Activated T-cell treated with anti-CD3 and anti-CD28 coated beads for 1 hour (primary cell): Measurements from ENCODE around the gene WDR70.
"Not testable (repeated sequence)": the region's sequence is repeated elsewhere in the genome, so short reads cannot be mapped to it uniquely, and the experiment has no call there.

Source experiments
- DNase-seq: peaks from one replicate; pipeline ENCODE4 v3.0.0-alpha.2; 2020; ENCODE audit warnings: low read depth

WDR70 gene

DNA sequence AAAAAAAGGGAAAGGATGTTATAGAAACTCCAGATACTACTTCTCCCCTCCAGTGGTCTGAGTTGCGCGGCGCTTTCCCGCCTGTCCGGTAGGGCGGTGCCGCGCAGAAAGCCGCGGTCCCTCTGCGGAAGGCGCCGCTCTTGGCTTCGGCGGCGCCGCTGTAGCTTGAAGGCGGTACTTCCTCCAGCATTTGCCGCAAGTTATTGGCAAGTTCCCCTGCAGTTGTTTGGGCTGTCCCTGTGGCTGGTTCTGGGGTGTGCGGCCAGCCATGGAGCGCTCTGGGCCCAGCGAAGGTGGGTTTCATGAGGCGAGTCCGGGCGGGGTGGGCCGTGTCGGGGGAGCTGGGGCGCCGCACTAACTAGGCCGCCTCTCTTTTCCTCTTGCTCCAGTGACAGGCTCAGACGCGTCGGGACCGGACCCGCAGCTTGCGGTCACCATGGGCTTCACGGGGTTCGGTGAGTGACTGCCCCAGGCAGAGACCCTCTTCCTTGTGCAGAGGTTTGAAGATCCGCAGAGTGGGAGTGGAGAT is at the start of gene WDR70:
TSS of gene WDR70 (plus strand) at position 219 of the 529 bp plus-strand sequence. CDS start at position 269, 50 bp downstream.
- peak; percentile 60 for DNase-seq

DNA sequence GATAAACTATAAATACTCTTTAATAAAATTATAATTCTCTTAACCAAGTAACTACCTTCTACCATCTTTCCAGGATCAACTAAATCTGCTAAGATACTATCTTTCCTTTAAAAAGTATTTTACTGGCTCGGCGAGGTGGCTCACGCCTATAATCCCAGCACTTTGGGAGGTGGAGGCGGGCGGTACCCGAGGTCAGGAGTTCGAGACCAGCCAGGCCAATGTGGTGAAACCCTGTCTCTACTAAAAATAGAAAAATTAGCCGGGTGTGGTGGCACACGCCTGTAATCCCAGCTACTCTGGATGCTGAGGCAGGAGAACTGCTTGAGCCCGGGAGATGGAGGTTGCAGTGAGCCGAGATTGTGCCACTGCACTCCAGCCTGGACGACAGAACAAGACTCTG is 44.4 kb upstream of the WDR70 start:
- not testable (repeated sequence) for DNase-seq

DNA sequence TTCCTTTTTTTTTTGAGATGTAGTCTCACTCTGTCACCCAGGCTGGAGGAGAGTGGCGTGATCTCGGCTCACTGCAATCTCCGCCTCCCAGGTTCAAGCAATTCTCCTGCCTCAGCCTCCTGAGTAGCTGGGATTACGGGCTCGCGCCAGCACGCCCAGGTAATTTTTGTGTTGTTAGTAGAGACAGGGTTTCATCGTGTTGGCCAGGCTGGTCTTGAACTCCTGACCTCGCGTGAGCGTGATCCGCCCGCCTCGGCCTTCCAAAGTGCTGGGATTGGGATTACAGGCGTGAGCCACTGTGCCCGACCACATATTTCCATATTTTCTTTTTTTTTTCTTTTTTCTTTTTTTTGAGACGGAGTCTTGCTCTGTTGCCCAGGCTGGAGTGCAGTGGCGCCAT is 36.4 kb upstream of the WDR70 start:
- DNase-seq, result not testable (repeated sequence)

DNA sequence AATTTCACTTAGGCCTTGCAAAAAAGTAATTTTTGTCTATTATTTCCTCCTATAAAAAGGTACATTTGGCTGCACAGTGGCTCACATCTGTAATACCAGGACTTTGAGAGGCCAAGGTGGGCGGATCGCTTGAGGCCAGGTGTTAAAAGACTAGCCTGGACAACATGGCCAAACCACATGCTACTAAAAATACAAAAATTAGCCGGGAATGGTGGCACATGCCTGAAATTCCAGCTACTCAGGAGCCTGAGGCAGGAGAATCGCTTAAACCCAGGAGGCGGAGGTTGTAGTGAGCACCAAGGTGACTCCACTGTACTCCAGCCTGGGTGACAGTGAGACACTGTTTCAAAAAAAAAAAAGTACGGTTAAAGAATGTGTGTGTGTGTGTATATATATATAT is 24.0 kb upstream of the WDR70 start:
- no peak for DNase-seq

DNA sequence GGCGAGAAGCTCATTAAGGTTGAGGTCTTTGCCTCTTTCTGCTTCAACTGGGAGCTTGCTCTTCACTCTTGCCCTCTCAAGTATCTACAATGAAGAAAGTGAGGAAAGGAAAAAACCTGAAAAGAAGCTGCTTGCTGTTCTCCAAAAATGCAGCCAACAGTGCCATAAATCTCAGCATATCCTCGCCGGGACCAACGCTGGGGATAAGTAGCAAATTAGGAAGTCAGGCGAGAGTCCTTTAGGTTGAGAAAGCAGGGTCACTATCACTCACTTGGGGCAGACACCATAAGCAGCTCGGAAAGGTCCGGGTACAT is 8.6 kb upstream of the WDR70 start:
- peak; percentile 5 for DNase-seq

DNA sequence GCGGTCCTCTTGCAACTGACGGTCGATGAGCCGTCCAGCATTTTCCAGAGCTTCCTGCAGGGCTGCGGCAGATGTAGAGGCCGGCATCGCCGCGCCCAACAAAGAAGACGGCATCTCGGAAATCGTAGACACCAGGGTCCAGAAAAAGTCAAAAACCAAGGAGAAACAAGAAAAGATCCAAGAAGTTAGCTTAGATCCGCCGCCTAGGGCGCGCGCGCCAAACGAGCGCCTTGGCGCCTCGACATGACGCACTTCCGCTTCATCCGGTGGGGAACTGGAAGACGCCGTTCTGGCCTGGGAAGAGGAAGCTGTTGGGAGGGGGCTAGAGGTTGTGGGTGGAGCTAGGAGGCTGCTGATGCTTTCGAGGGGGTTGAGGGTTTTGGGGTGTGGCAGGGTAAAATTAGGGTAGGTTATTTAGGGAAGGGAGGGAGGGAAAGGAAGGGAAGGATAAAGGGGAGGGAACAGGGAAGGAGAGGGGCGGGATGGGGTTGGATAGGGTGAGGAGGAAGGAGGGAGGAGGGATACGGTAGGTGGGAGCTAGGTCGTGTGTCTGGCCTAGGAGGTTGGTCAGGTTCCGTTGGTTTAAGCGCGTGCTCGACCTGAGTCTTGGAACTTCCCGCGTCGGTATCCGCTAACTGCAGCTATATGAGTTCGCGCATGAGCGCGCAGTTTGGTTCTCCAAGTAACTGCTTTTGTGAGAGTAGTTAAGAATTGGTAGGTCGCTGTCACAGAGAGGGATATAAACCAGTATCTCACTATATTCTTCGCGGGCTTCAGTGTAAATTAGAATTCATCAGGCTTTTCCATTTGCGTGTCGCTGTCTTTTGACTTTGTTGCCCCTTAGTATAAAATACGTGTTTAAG is 8.0 kb upstream of the WDR70 start, which contains the start of gene NUP155:
TSS of gene NUP155 (minus strand) at position 243 of the 863 bp plus-strand sequence. CDS start at position 114, 129 bp downstream.
- peak; percentile 75 for DNase-seq

DNA sequence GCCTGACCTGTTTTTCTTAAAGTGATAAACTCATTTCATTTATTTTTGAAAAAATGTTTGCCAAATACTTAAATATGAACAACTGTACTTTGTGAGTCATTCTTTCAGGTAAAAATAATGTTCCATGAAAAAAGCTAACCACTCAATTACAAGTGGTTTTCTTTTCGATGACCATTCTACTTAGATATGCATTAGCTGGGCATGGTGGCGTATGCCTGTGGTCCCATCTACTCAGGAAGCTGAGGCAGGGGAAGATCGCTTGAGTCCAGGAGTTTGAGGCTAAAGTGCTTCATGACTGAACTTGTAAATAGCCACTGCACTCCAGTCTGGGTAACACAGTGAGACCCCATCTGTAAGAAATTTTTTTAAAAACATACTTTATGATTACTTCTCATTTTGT is 4.0 kb upstream of the WDR70 start:
- no peak for DNase-seq

DNA sequence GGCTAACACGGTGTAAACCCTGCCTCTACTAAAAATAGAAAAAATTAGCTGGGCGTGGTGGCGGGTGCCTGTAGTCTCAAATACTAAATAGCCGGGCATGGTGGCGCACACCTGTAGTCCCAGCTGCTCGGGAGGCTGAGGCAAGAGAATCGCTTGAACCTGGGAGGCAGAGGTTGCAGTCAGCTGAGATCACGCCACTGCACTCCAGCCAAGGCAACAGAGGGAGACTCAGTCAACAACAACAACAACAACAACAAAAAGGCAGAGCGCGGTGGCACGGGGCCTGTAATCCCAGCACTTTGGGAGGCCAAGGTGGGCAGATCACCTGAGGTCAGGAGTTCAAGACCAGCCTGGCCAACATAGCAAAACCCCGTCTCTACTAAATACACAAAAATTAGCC is 1.1 kb upstream of the WDR70 start:
- DNase-seq, result not testable (repeated sequence)

DNA sequence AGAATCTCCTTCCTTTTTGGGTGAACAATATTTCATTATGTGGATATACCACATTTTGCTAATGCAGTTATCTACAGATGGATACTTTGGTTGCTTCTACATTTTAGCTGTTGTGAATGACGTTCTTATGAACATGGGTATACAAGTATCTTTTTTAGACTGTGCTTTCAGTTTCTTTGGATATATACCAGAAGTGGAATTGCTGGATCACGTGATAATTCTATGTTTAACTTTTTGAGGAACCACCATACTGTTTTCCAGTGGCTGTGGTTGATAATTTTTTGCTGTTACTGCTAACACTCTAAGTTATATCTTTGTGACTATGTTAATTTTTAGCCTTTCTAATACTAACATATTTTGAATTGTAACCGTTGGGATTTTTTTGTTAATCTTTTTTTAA is 12.5 kb downstream of the WDR70 start:
- DNase-seq, result no peak

DNA sequence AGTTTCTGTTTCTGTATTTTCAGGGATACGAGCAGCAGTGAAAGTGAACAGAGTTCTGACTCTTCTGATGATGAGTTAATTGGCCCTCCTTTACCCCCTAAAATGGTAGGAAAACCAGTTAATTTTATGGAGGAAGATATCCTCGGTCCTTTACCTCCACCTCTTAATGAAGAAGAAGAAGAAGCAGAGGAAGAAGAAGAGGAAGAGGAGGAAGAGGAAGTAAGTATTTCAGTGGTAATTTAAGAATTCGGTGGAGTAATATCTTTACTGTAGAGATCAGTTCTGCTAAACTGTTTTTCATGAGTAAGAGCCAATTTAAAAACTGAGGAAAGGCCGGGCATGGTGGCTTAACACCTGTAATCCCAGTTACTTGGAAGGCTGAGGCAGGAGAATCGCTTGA is 17.2 kb downstream of the WDR70 start:
- no peak for DNase-seq

DNA sequence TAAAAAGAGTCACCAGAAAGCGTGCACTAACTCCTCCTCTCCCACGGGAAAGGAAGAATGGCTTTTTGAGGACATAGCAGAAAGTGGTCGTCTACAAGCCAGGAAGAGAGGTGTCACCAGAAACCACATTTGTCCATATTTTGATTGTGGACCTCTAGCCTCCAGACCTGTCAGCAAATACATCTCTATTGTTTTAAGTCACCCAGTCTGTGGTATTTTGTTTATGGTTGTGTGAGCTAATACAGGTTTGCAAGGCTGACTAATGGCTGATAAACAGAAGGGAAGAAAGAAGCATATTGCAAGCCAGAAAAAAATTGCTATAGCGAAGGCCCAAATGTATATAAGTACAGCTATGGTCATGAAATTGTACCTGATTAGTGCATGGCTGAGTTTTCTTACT is 21.4 kb downstream of the WDR70 start:
- DNase-seq, result no peak

DNA sequence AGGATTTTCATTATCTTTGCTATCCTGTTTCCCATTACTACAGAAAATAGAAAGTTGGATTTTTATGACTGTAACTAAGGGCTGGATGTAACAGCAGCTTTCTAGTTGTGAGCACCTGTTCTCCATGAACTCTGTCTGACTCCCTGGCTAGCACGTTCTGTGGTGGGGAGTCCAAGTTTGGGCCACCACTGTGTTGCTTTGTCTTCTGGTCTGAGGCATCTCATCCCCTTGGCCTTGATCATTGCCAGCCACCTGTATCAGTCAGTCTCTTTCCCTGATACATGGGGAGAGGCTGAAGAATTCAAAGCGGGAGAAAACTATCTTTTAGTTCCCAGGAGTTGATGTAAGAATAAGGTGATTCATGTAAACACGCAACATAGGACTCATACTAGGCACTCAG is 33.4 kb downstream of the WDR70 start:
- no peak for DNase-seq

DNA sequence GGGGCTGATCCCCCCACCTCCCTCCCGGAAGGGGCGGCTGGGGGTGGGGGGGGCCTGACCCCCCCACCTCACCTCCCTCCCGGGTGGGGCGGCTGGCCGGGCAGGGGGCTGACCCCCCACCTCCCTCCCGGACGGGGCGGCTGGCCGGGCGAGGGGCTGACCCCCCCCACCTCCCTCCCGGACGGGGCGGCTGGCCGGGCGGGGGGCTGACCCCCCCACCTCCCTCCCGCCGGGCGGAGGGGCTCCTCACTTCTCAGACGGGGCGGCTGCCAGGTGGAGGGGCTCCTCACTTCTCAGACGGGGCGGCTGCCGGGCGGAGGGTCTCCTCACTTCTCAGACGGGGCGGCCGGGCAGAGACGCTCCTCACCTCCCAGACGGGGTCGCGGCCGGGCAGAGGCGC is 36.3 kb downstream of the WDR70 start:
- not testable (repeated sequence) for DNase-seq

DNA sequence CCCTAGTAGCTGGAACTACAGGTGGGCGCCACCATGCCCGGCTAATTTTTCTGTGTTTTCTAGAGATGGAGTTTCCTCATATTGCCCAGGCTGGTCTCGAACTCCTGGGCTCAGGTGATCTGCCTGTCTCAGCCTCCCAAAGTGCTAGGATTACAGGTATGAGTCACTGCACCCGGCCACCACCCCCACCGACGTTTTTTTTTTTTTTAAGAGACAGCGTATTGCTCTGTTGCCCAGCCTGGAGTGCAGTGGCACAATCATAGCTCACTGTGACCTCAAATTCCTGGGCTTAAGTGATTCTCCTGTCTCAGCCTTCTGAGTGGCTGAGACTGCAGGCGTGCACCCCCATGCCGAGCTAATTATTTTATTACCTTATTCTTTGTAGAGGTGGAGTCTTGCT is 38.2 kb downstream of the WDR70 start:
- no peak for DNase-seq

DNA sequence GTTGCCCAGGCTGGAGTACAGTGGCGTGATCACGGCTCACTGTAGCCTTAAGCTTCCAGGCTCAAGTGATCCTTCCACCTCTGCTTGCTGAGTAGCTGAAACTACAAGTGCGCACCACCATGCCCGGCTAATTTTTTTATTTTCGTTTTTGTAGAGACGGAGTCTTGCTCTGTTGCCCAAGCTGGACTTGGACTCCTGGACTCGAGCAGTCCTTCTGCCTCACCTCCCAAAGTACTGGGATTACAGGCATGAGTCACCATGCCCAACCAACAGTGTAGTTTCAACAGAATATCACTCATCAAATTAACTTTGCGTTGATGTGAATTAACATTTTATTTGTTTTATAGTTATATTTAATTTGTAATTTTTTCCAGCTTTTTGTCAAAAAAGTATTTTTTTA is 45.3 kb downstream of the WDR70 start:
- DNase-seq, result no peak

DNA sequence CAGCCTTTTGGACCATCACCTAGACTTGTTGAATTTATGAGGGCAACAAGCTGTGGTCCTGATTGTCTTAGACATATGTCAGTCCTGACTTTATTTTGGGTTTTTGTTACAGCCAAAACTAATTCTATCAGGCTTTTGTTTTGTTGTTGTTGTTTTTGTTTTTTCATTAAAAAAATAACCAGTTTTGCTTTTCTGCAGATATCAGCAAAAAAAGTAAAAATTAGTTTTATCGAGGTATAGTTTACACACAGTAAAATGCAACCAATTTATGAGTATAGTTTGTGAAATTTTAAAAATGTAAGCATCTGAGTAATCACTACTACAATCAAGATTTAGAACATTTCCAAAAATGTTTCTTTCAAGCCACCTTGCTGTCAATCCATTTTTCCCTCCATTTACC is 48.9 kb downstream of the WDR70 start:
- no peak for DNase-seq

DNA sequence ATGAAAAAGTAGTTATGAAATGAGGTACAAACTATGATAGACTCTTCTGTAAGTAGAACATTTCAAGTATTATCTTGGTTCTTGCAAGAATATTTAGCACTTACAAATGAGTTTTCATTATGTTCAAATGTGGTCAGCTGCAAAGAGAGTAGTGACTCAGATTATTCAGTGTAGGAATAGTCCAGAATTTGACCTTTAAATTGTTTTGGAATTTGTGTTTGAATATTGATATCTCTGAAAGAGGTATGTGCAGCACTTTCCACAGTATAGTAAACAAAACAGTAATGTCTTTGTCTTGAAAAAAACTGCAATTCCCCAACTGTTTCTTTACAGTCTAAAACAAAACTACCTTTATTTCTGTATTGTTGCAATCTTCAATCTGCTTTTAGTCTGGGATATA is 56.1 kb downstream of the WDR70 start:
- DNase-seq, result no peak

DNA sequence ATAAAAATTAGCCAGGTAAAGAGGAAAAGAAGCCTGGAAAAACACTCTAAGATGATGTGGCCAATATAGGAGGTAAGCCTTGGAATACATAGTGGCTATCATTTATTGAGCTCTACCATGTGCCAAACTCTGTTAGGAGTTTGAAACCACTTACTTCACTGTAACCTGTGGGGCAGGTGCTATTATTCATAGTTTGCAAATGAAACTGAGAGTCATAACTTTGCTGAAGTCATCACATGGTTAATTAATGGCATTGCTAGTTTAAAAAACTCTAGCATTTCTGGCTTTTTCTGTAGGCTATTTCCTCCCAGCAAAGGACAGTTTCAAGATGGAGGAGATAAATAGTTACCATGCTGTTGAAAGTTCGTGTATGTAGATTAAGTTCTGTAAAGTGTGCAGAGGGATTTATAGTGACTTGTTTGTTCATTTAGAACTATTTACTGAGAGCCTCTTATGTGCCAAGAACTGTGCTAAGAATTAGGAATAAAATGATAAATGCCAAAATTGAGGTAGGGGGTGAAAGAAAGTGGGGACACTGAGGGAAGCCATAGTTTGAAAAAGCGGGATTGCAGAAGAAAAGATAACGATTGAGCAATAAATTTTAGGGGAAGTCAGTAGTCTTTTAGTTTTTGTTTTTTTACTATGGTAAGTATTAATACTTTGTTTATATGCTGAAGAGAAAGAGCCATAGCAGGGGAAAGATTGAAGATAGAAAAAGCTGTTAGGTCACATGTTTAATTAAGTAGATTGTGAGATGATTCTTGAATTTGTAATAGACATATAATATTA is 57.2 kb downstream of the WDR70 start:
- no peak for DNase-seq

DNA sequence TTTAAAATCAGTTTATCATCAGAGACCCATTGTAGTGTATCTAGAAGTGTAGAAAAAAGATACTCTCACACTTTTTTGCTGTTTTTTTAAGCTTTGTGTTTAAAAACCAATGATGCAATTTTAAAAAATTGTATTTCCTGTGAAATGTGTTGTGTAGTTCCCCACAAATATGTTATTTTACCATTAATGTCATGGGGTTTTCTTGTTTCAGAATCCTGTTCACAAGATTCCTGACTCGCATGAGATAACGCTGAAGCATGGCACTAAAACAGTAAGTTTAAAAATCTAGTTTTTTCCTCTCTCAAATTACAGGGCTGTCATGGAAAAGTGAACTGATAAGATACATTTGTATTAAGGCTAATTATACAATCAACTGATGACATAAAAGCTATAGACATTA is 58.6 kb downstream of the WDR70 start:
- DNase-seq, result no peak

DNA sequence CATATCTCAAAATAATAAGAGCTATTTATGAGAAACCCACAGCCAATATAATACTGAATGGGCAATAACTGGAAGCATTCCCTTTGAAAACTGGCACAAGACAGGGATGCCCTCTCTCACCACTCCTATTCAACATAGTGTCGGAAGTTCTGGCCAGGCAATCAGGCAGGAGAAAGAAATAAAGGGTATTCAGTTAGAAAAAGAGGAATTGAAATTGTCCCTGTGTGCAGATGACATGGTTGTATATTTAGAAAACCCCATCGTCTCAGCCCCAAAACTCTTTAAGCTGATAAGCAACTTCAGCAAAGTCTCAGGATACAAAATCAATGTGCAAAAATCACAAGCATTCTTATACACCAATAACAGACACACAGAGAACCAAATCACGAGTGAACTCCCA is 66.7 kb downstream of the WDR70 start:
- DNase-seq, result not testable (repeated sequence)

DNA sequence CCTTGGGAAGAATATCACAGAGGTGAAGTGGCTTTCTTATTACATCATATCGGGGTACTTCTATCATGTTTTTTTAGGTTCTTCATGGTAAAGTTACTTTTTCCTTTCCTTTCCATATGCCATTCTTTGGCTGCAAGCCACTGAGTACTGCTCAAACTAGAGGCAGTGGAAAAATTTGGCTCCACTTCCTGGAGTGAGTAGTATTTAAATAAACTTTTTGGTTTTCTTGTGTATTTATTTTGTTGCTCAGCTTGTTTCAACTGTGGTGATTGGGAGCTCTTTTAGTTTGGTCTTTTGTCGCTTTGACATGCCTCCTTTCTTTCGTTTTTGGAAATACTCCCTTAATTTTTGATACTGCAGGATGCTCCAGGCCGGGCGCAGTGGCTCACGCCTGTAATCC is 69.8 kb downstream of the WDR70 start:
- DNase-seq, result no peak

DNA sequence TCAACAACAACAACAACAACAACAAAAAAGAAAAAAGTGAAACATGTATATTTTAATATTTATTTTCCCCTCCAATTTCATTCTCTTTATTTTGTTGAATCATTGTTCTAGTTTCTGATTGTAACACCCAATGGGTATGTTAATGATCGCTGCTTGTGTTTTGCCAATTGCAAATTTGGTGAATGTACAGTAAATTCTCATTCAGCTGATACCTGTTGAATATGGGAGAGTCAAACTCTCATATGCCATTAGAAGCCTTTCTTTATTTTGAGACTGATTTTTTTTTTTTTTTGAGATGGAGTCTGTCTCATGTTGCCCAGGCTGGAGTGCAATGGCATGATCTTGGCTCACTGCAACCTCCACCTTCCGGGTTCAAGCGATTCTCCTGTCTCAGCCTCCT is 72.9 kb downstream of the WDR70 start:
- DNase-seq, result not testable (repeated sequence)

DNA sequence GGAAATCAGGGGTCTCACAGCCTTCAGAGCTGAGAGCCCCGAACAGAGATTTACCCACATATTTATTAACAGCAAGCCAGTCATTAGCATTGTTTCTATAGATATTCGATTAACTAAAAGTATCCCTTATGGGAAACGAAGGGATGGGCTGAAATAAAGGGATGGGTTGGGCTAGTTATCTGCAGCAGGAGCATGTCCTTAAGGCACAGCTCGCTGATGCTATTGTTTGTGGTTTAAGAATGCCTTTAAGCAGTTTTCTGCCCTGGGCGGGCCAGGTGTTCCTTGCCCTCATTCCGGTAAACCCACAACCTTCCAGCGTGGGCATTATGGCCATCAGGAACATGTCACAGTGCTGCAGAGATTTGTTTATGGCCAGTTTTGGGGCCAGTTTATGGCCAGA is 74.1 kb downstream of the WDR70 start:
- not testable (repeated sequence) for DNase-seq
